NCI-H2107 treated with DMSO at 0.1 percent for 48 hours (cell line): ENCODE measurements around the gene CASP2.

Experiments
- DNase-seq: peaks from one replicate; lab custom pipeline; 2025; ENCODE audit not compliant: unreplicated experiment; lab: John Stamatoyannopoulos, UW

CASP2 gene

GRCh38 chr7:143329471-143330170 is 41.5 kb downstream of the CASP2 start:
- DNase-seq, result no peak

DNA sequence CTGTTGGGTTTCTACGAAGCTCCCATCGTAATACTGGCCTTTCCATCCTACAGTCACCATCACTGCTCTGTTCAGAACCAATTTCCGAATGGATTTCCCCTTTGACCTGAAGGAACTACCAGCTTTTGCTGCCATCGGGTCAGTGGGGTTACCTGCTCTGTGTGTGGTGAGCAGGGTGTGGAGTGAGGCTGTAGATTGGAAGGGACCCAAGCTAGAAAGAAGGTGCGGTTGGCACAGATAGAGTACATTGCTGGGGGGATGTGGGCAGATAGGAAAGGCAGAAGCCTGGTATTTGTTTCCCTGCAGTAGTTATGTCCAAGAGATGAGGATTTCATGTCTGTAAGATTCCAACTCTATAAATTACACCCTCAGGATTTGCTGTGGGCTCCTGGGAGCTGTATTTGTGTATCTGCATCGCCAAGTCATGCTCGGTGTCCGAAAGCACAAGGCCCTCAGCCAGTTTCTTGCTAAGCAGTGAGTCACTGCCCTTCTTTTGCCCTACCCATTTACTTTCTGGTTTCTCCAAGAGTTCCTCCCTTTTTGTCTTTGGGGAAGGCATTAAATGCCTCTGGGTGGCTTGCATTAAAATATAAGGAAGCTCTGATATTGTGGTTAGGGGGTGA is 43.1 kb downstream of the CASP2 start:
- DNase-seq, result no peak

GRCh38 chr7:143334244-143334643 is 46.1 kb downstream of the CASP2 start:
- no peak for DNase-seq

DNA sequence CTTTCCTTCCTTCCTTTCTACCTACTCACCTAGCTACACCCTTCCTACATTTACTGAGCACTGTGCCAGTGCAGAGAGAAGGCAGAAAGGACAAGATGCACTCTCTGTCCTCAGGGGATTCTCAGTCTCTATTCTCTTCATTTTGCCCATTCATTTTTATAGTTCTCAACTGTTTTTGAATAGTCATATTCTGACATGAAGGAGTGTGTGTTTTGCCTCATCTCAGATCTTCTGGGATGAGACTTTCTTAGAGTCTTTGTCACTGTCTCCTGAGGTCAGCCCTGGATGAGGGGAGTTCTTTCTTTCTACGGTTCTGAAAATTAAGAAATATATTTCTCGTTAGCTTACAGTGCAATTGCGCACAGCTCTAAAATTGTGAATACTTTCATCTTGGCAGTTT is 49.1 kb downstream of the CASP2 start:
- no peak for DNase-seq

- DNase-seq, result no peak
Observed at GRCh38 chr7:143341842-143342241, 53.7 kb downstream of the CASP2 start.

DNA sequence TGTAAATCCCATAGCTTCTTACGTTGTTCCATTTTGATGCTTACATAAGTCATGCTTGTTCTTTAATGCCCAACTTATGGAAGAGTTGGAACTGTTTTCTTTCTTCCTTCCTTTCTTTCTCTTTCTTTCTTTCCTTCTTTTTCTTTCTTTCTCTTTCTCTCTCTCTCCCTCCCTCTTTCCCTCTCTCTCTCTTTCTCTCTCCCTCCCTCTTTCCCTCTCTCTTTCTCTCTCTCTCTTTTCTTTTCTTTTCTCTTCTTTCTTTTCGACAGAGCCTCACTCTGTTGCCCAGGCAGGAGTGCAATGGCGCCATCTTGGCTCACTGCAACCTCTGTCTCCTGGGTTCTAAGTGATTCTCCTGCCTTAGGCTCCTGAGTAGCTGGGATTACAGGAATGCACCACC is 55.4 kb downstream of the CASP2 start:
- no peak for DNase-seq

GRCh38 chr7:143345428-143345900 is 57.3 kb downstream of the CASP2 start:
- no peak for DNase-seq

DNA sequence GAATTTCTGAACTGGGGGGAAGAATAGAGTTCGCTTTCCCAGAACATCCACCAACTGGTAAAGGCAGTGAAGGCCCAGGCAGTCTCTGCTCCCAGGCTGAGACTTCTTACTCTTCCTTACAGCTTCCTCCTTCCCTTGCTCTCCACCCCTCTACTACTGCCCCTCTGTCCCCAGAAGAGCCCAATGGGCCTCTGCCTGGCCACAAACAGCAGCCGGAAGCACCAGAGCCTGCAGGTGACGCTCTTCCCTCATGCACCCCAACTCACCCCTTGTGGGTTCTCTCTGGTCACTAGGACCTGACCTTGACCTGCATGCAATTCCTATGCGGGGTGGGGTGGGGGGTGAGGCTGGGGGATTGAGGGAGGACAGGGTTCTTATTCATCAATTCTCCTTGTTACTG is 57.9 kb downstream of the CASP2 start:
- no peak for DNase-seq

GRCh38 chr7:143347950-143348349 is 59.8 kb downstream of the CASP2 start:
- no peak for DNase-seq

DNA sequence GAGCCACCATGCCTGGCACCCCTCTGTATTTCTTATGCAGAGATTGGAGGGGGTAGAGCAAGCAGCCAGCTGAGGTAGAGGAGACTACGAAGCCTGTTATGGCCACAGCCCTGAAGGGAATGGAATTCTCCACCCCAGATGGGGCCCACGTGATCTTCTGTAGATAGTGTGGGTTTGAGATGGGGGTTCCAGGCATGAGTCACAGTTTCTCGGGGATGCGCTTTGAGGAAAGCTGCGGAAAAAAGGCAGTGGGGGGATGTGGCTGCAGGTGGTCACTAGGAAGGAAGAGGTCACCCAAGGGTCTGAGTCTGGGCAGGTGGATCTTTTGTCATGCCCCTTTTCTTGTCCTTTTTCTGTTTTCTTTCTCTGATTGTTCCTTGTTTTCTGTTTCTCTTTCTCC is 62.9 kb downstream of the CASP2 start:
- DNase-seq, result no peak

DNA sequence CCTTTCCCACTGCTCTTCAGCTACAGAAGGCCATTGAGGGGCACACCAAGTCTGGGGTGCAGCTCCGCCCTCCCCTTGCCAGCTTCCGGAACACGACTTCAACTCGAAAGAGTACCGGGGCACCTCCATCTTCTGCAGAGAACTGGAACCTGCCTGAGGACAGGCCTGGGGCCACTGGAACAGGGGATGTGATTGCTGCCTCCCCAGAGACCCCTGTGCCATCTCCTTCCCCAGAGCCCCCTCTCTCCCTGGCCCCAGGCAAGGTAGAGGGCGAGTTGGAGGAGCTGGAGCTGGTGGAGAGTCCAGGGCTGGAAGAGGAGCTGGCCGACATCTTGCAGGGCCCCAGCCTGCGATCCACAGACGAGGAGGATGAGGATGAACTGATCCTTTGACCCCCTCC is 63.4 kb downstream of the CASP2 start:
- DNase-seq, result no peak

DNA sequence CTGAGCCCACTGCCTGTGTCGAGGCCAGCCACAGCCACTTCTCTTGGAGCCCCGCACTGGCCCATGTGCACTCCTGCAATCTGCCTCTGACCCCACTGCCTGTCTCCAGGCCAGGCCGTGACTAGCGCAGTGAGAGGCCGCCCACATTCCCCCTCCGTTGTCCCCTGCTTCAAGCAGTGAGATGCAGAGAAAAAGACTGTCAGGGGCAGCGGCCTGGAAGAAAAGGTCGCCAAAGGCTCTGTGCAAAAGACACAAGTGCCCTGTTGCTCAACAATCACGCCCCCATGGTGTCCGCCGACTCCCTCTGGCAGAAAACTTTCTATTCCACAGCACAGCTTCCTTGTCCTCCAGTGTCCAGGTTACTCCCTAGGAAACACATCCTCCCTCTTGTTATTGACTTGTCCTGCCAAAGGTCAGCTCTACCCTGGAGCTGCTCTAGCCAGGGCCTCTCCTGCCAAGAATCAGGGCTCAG is 64.4 kb downstream of the CASP2 start:
- no peak for DNase-seq

DNA sequence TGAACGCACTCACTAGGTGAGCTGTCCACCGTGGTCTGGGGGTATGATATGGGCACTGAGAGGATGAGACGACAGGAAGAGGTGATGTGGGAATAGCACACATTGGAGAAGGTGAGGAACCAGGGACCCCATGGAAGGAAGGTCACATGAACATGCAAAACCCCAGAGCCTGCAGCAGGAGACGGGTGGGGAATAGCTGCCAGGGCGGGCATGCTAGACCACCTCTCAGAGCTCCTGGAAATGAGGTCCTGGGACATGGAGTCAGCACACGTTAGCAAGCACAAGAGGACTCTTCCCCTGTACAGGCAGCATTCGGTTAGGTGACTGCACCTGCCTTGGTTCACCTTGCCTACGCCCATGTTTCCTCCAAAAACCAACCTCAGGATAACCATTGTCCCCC is 66.2 kb downstream of the CASP2 start:
- no peak for DNase-seq

DNA sequence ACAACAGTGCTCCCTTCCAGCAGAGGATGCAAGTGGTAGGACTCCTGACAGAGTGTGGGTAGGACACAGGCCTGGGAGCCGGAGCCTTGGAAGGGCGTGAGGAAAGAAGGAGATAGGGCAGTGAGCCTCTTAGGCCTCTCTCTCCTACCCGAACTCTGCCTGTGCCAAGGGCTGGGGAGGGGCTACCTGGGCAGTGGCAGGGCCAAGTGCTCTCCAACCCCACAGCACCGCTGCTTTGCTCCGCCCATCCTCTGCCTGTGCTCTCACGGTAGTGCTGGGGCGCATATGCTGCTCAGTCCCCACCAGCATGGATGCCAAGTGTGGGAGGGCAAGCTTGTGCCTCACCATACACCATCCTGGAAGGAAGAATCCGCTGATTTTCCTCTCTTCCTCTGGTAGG is 66.8 kb downstream of the CASP2 start:
- DNase-seq, result no peak

- DNase-seq, result no peak
Observed at GRCh38 chr7:143355450-143356385, 67.6 kb downstream of the CASP2 start.

DNA sequence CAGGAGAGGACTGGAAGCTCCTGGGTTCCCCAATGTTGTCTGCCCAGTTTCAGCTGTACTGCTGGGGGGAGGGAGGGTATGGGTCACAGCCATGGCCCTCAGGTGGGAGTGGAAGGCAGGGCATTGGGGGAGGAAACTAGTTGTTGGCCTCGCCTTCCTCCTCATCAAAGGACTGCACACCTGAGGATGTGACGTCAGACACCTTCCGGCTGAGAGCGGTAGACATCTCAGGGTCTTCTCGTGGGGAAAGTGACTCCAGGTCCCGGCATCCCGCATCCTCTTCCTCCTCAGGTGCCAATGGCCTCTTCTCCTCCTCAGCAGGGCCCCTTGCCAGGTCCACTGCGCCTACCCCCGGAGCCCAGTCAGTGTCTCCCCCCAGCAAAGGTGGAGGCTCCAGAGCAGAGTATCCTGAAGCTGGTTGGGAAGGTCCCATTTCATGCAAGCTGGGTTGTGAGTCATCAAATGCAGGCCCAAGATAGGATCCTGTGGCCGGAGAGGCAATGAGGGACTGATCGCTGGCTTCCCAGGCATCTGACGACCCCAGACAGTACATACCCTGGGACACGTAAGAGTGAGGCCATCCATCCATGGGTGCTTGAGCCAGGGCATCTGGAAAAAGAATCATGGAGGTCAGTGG is 68.4 kb downstream of the CASP2 start:
- DNase-seq, result no peak
